ENCODE data around the gene BEND5.

BEND5 gene

GRCh38 chr1:48761986-48762385 lies 14.7 kb downstream of the BEND5 start:
- DNase-seq: no peak

- DNase-seq: no peak
Measured at GRCh38 chr1:48761411-48761810, 15.3 kb downstream of the BEND5 start.

GRCh38 chr1:48760857-48761256 lies 15.8 kb downstream of the BEND5 start:
- DNase-seq: no peak

- DNase-seq: no peak
Measured at GRCh38 chr1:48758976-48759375, 17.7 kb downstream of the BEND5 start.

GRCh38 chr1:48757363-48757762 lies 19.3 kb downstream of the BEND5 start:
- DNase-seq: no peak

- no peak for DNase-seq
Measured at GRCh38 chr1:48756683-48757316, 19.9 kb downstream of the BEND5 start.

GRCh38 chr1:48753293-48753692 lies 23.4 kb downstream of the BEND5 start:
- no peak for DNase-seq

- DNase-seq: no peak
Measured at GRCh38 chr1:48750109-48750508, 26.6 kb downstream of the BEND5 start.

- no peak for DNase-seq
Measured at GRCh38 chr1:48749068-48749467, 27.6 kb downstream of the BEND5 start.

- DNase-seq: no peak
Measured at GRCh38 chr1:48746906-48747305, 29.8 kb downstream of the BEND5 start.

GRCh38 chr1:48744032-48744431 lies 32.7 kb downstream of the BEND5 start:
- DNase-seq: no peak

- no peak for DNase-seq
Measured at GRCh38 chr1:48743480-48743879, 33.2 kb downstream of the BEND5 start.

- DNase-seq: no peak
Measured at GRCh38 chr1:48741380-48741779, 35.3 kb downstream of the BEND5 start.

GRCh38 chr1:48740621-48741020 lies 36.1 kb downstream of the BEND5 start:
- DNase-seq: no peak

GRCh38 chr1:48739091-48739490 lies 37.6 kb downstream of the BEND5 start:
- no peak for DNase-seq

GRCh38 chr1:48738356-48738755 lies 38.3 kb downstream of the BEND5 start:
- no peak for DNase-seq

GRCh38 chr1:48735796-48736195 lies 40.9 kb downstream of the BEND5 start:
- no peak for DNase-seq

GRCh38 chr1:48730164-48730910 lies 46.4 kb downstream of the BEND5 start:
- DNase-seq: no peak

- DNase-seq: no peak
Measured at GRCh38 chr1:48728584-48728983, 48.1 kb downstream of the BEND5 start.

- no peak for DNase-seq
Measured at GRCh38 chr1:48726557-48727215, 50.0 kb downstream of the BEND5 start.

GRCh38 chr1:48726139-48726538 lies 50.6 kb downstream of the BEND5 start:
- no peak for DNase-seq

- DNase-seq: no peak
Measured at GRCh38 chr1:48725341-48726046, 51.2 kb downstream of the BEND5 start.

- DNase-seq: no peak
Measured at GRCh38 chr1:48720929-48721328, 55.8 kb downstream of the BEND5 start.

GRCh38 chr1:48718705-48719104 lies 58.0 kb downstream of the BEND5 start:
- DNase-seq: no peak
